Mucosa of stomach (tissue), 1 donor: ENCODE measurements around the gene EPS15.
"Not testable (repeated sequence)": the region's sequence is repeated elsewhere in the genome, so short reads cannot be mapped to it uniquely, and the experiment has no call there.

Source experiments
- H3K27me3 ChIP-seq: one replicate; pipeline ENCODE4 v1.7.0; 2013; ENCODE audit warnings: mild to moderate bottlenecking, low read length; ENCODE audit not compliant: control insufficient read depth, insufficient read depth
- H3K36me3 ChIP-seq: one replicate; pipeline ENCODE4 v1.7.0; 2013; ENCODE audit warnings: low read length; ENCODE audit not compliant: control insufficient read depth, insufficient read depth
- H3K4me1 ChIP-seq: one replicate; pipeline ENCODE4 v1.7.0; 2013; ENCODE audit warnings: mild to moderate bottlenecking, low read length; ENCODE audit not compliant: control insufficient read depth, insufficient read depth
- H3K4me3 ChIP-seq: one replicate; pipeline ENCODE4 v1.7.0; 2013; ENCODE audit warnings: low read length
- H3K9ac ChIP-seq: one replicate; pipeline ENCODE4 v1.7.0; 2013; ENCODE audit warnings: mild to moderate bottlenecking, low read length, moderate library complexity
- H3K9me3 ChIP-seq: one replicate; pipeline ENCODE4 v1.7.0; 2013; ENCODE audit warnings: mild to moderate bottlenecking, low read length, moderate library complexity; ENCODE audit not compliant: control insufficient read depth
- donor health status: Pancreatic carcinoma.

The EPS15 gene

GRCh38 chr1:51537568-51537967 is 18.5 kb upstream of the EPS15 start:
- H3K4me1 ChIP-seq = no peaks in the 10 kb centered on the region
- no peak overlapping the region for H3K9ac ChIP-seq
- no peaks in the 10 kb centered on the region for H3K9me3 ChIP-seq
- H3K27me3 ChIP-seq = no peaks in the 10 kb centered on the region
- H3K4me3 ChIP-seq = no peak overlapping the region
- no peaks in the 10 kb centered on the region for H3K36me3 ChIP-seq

- no peaks in the 10 kb centered on the region for H3K36me3 ChIP-seq
- H3K4me3 ChIP-seq = no peak overlapping the region
- no peaks in the 10 kb centered on the region for H3K4me1 ChIP-seq
- no peaks in the 10 kb centered on the region for H3K9me3 ChIP-seq
- H3K27me3 ChIP-seq = no peaks in the 10 kb centered on the region
- no peak overlapping the region for H3K9ac ChIP-seq
Measured at GRCh38 chr1:51535006-51535592, 16.0 kb upstream of the EPS15 start.

GRCh38 chr1:51534447-51534846 is 15.4 kb upstream of the EPS15 start:
- Histone ChIP-seq H3K4me3 (no peak overlapping the region), H3K9me3 (no peaks in the 10 kb centered on the region), H3K36me3 (no peaks in the 10 kb centered on the region), H3K27me3 (no peaks in the 10 kb centered on the region), H3K9ac (no peak overlapping the region), H3K4me1 (no peaks in the 10 kb centered on the region)

- Histone ChIP-seq H3K9me3 (no peaks in the 10 kb centered on the region), H3K4me3 (no peak overlapping the region), H3K9ac (no peak overlapping the region), H3K4me1 (no peaks in the 10 kb centered on the region), H3K27me3 (no peaks in the 10 kb centered on the region), H3K36me3 (no peaks in the 10 kb centered on the region)
Measured at GRCh38 chr1:51532853-51533252, 13.8 kb upstream of the EPS15 start.

GRCh38 chr1:51530447-51530846 is 11.4 kb upstream of the EPS15 start:
- H3K4me3 ChIP-seq, H3K9me3 ChIP-seq, H3K36me3 ChIP-seq, H3K9ac ChIP-seq, H3K27me3 ChIP-seq, H3K4me1 ChIP-seq: not testable (repeated sequence)

GRCh38 chr1:51527144-51527543 is 8.1 kb upstream of the EPS15 start:
- H3K4me3 ChIP-seq = no peak overlapping the region
- no peaks in the 10 kb centered on the region for H3K4me1 ChIP-seq
- H3K9me3 ChIP-seq = no peaks in the 10 kb centered on the region
- no peaks in the 10 kb centered on the region for H3K27me3 ChIP-seq
- no peak overlapping the region for H3K9ac ChIP-seq
- H3K36me3 ChIP-seq = no peaks in the 10 kb centered on the region

- no peak overlapping the region for H3K4me3 ChIP-seq
- no peaks in the 10 kb centered on the region for H3K27me3 ChIP-seq
- H3K9me3 ChIP-seq = no peaks in the 10 kb centered on the region
- no peaks in the 10 kb centered on the region for H3K36me3 ChIP-seq
- H3K9ac ChIP-seq = no peak overlapping the region
- no peaks in the 10 kb centered on the region for H3K4me1 ChIP-seq
Measured at GRCh38 chr1:51526248-51526647, 7.2 kb upstream of the EPS15 start.

GRCh38 chr1:51525295-51525694 is 6.2 kb upstream of the EPS15 start:
- Histone ChIP-seq H3K4me3 (no peak overlapping the region), H3K9ac (no peak overlapping the region), H3K36me3 (no peaks in the 10 kb centered on the region), H3K9me3 (no peaks in the 10 kb centered on the region), H3K4me1 (no peaks in the 10 kb centered on the region), H3K27me3 (no peaks in the 10 kb centered on the region)

GRCh38 chr1:51524817-51525216 is 5.8 kb upstream of the EPS15 start:
- no peaks in the 10 kb centered on the region for H3K36me3 ChIP-seq

GRCh38 chr1:51523931-51524330 is 4.9 kb upstream of the EPS15 start:
- H3K27me3 ChIP-seq = no peaks in the 10 kb centered on the region
- H3K4me1 ChIP-seq = no peaks in the 10 kb centered on the region
- no peaks in the 10 kb centered on the region for H3K36me3 ChIP-seq
- no peak overlapping the region for H3K9ac ChIP-seq
- no peak overlapping the region for H3K4me3 ChIP-seq
- H3K9me3 ChIP-seq = no peaks in the 10 kb centered on the region

More at GRCh38 chr1:51524817-51525216, 5.8 kb upstream of the EPS15 start:
- Histone ChIP-seq H3K27me3 (no peaks in the 10 kb centered on the region), H3K4me1 (no peaks in the 10 kb centered on the region), H3K4me3 (no peak overlapping the region), H3K9me3 (no peaks in the 10 kb centered on the region), H3K9ac (no peak overlapping the region)

GRCh38 chr1:51520700-51521248 is 1.7 kb upstream of the EPS15 start:
- Histone ChIP-seq H3K4me3 (no peak overlapping the region), H3K4me1 (peaks cover 7% of the 10 kb centered on the region)

GRCh38 chr1:51519865-51520699 is 1.0 kb upstream of the EPS15 start:
- H3K4me1 ChIP-seq = peaks cover 14% of the 10 kb centered on the region
- H3K4me3 ChIP-seq = no peak overlapping the region
- no peaks in the 10 kb centered on the region for H3K27me3 ChIP-seq
- no peaks in the 10 kb centered on the region for H3K36me3 ChIP-seq
- H3K9ac ChIP-seq = no peak overlapping the region
- no peaks in the 10 kb centered on the region for H3K9me3 ChIP-seq

More at GRCh38 chr1:51520700-51521248, 1.7 kb upstream of the EPS15 start:
- no peaks in the 10 kb centered on the region for H3K36me3 ChIP-seq
- H3K9ac ChIP-seq = no peak overlapping the region
- H3K27me3 ChIP-seq = no peaks in the 10 kb centered on the region
- H3K9me3 ChIP-seq = no peaks in the 10 kb centered on the region
